ENCODE measurements around the gene ZNF385A. TPM values are rescaled to one million over a fixed set of nuclear protein-coding genes. Genes with fewer than 3 reads are reported as not detected.
A peak's percentile ranks its signal among the peaks of the same experiment; 100 is the strongest.

The ZNF385A gene
- total and polyA plus RNA-seq, 11 donors, result 3.6 to 22.7 (median 6.1) TPM

DNA sequence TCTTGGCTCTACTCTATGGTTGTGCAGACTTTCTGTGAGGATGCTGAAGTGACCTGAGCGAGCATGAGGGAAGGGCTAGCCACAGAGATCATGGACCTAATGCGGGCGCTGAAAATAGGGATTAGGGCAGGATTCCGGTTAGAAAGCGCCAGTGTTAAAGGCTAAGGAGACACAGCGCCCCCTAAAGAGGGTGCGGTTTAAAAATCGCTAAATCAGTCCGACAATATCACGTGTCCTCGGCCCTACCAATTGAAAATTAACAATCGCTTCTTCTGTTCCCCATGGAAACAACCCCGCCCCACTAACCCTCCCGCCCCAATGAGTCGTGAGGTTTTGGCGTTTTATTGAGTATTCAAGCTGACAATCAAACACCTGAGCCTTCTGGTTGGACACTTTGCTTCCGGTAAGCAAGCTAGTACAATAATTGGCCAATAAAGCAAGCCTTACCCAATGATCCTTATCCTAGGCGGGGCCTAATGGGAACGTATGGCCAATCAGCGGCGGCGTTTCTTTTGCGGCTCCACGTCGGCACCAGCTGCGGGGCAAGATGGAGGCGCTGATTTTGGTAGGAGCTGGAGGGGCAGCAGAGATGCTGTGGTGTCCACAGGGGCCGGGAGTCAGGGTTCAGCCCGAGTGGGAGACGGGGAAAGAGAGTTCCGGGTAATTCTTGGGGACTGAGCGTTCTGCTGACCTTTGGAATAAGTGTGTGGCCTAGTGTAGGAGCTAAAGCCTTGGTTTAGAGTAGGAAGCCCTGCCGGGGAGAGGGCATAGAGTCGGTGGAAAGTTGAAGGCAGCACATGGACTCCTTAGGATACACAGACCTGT, 59.7 kb downstream of the ZNF385A start, which contains the start of gene COPZ1:
Gene COPZ1, plus strand, starts transcription at position 515 of the 825 bp plus-strand sequence. Its CDS starts 33 bp downstream, at position 548.
- 1% methylated on average over 34 of the region's 34 CpGs for WGBS, 4 donors
- H3K4me3 ChIP-seq, result peak within 1 kb of the TSS; percentile 51 to 85 (median 75)
- DNase-seq (peak; percentile 94 to 95 (median 95)), ATAC-seq (peak; percentile 98 to 99 (median 98))
- TF ChIP-seq, protein P1, sequence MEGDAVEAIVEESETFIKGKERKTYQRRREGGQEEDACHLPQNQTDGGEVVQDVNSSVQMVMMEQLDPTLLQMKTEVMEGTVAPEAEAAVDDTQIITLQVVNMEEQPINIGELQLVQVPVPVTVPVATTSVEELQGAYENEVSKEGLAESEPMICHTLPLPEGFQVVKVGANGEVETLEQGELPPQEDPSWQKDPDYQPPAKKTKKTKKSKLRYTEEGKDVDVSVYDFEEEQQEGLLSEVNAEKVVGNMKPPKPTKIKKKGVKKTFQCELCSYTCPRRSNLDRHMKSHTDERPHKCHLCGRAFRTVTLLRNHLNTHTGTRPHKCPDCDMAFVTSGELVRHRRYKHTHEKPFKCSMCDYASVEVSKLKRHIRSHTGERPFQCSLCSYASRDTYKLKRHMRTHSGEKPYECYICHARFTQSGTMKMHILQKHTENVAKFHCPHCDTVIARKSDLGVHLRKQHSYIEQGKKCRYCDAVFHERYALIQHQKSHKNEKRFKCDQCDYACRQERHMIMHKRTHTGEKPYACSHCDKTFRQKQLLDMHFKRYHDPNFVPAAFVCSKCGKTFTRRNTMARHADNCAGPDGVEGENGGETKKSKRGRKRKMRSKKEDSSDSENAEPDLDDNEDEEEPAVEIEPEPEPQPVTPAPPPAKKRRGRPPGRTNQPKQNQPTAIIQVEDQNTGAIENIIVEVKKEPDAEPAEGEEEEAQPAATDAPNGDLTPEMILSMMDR (IDR thresholded peaks at IDR 0.05), result peak; percentile 58 to 88 (median 82)
- TF ChIP-seq POLR2A (IDR thresholded peaks at IDR 0.05), result peak in 1 of 2 donors; percentile 50
- no peaks in the 10 kb centered on the region for H3K9me3 ChIP-seq
- peak within 1 kb of the TSS; percentile 50 to 88 (median 83) for H3K27ac ChIP-seq
- intact Hi-C loops (cut with DNase I), result loop anchor here in 6 of 10 donors (1.0 to 10.0 kb wide), 11 partner anchors 34 to 105 kb away; partner anchors contain the start of genes CBX5 (in 2 of the 6) and HNRNPA1 (in 2 of the 6)
- H3K27me3 ChIP-seq, result no peaks in the 10 kb centered on the region
- peaks cover 0 to 16% (median under 1%) of the 10 kb centered on the region in 9 donors for H3K36me3 ChIP-seq
- H3K4me1 ChIP-seq, result peaks cover 0 to 47% (median 30%) of the 10 kb centered on the region in 12 donors

DNA sequence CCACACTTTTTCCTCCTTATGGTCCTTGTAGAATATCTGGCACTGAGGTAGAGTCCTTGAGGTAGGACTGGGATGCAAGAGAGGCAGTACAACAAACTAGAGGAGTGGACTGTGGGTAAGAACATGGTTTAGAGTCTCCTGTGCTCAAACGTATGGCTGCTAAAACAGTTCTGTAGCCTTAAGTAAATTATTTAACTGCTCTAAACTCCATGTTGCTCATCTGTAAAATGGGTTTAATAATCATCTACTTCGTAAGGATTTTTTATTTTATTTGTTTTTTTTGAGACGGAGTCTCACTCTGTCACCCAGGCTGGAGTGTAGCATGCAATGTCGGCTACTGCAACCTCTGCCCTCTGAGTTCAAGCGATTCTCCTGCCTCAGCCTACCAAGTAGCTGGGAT, 63.2 kb downstream of the ZNF385A start:
- no peak overlapping the region for H3K4me3 ChIP-seq
- intact Hi-C loops (cut with DNase I), result loop anchor here in 3 of 10 donors (5.0 to 10.0 kb wide), 2 partner anchors 67 to 99 kb away; no protein-coding TSS in a partner anchor
- H3K36me3 ChIP-seq, result no peaks in the 10 kb centered on the region
- no peak overlapping the region for H3K27ac ChIP-seq
- WGBS, 4 donors, result 89 to 92% (median 90%) methylated on average over 5 of the region's 5 CpGs
- DNase-seq, result no peak
- no peaks in the 10 kb centered on the region for H3K9me3 ChIP-seq
- H3K4me1 ChIP-seq, result peaks cover 0 to 14% (median 8%) of the 10 kb centered on the region in 12 donors
- no peaks in the 10 kb centered on the region for H3K27me3 ChIP-seq
- no peak for TF ChIP-seq POLR2A (IDR thresholded peaks at IDR 0.05)
- TF ChIP-seq, protein P1 (IDR thresholded peaks at IDR 0.05), result no peak
- ATAC-seq, result no peak

MicroRNAs within 50 kb of the gene (microRNA counts, 767-probe panel; counts per million panel counts)
- microRNA hsa-miR-148b-3p, result 4,126 to 4,286 counts per million in 2 donors

Small RNA genes lying within 50 kb of the gene (microRNA-seq; reads per million reads assigned to microRNA genes)
- gene MIR148B, result 112 to 365 (median 179) reads per million in 4 donors

Other genes starting within 250 kb of the ZNF385A start
- 10 to 100 TPM; 10.5 to 18.9 (median 15.7) TPM for gene SMUG1, start 195.7 kb downstream of the ZNF385A start, total RNA-seq
- 10 to 100 TPM; 13.3 to 21.9 TPM for gene SMUG1, start 195.7 kb downstream of the ZNF385A start, polyA plus RNA-seq
- gene CBX5, start 104.6 kb downstream of the ZNF385A start, total RNA-seq, result 10 to 100 TPM; 22.3 to 59.5 (median 49.4) TPM
- 10 to 100 TPM; 18.4 to 32.1 TPM for gene CBX5, start 104.6 kb downstream of the ZNF385A start, polyA plus RNA-seq
- 100 to 1,000 TPM; 129 to 565 (median 396) TPM for gene HNRNPA1, start 104.0 kb downstream of the ZNF385A start, total RNA-seq
- 100 to 1,000 TPM; 315 to 735 TPM for gene HNRNPA1, start 104.0 kb downstream of the ZNF385A start, polyA plus RNA-seq
- gene NFE2, start 83.7 kb downstream of the ZNF385A start, total RNA-seq, result 1 to 10 TPM in 2 of 9 donors, under 1 TPM in 5, not detected in 2; 0.21 to 1.7 (median 0.63) TPM
- gene NFE2, start 83.7 kb downstream of the ZNF385A start, polyA plus RNA-seq, result under 1 TPM; 0.38 to 0.51 TPM
- gene COPZ1, start 59.6 kb downstream of the ZNF385A start, total RNA-seq, result 100 to 1,000 TPM; 112 to 146 (median 125) TPM
- 100 to 1,000 TPM in 1 of 2 donors, 10 to 100 TPM in 1; 77.3 to 142 TPM for gene COPZ1, start 59.6 kb downstream of the ZNF385A start, polyA plus RNA-seq
- 1 to 10 TPM in 2 of 9 donors, under 1 TPM in 2, not detected in 5; 0.21 to 4.4 (median 0.94) TPM for gene GPR84, start 20.2 kb downstream of the ZNF385A start, total RNA-seq
- gene GPR84, start 20.2 kb downstream of the ZNF385A start, polyA plus RNA-seq, result under 1 TPM in 1 of 2 donors, not detected in 1; 0.37 TPM
- 100 to 1,000 TPM in 2 of 9 donors, 10 to 100 TPM in 7; 41.6 to 128 (median 55.0) TPM for gene ITGA5, start 34.5 kb upstream of the ZNF385A start, total RNA-seq
- gene ITGA5, start 34.5 kb upstream of the ZNF385A start, polyA plus RNA-seq, result 100 to 1,000 TPM in 1 of 2 donors, 10 to 100 TPM in 1; 33.2 to 301 TPM
- gene GTSF1, start 88.9 kb upstream of the ZNF385A start, total RNA-seq, result 1 to 10 TPM in 1 of 9 donors, not detected in 8; 1.2 TPM
- gene GTSF1, start 88.9 kb upstream of the ZNF385A start, polyA plus RNA-seq, result under 1 TPM in 1 of 2 donors, not detected in 1; 0.39 TPM
- gene NCKAP1L, start 113.0 kb upstream of the ZNF385A start, total RNA-seq, result 10 to 100 TPM in 2 of 9 donors, 1 to 10 TPM in 7; 2.4 to 66.3 (median 5.4) TPM
- gene NCKAP1L, start 113.0 kb upstream of the ZNF385A start, polyA plus RNA-seq, result 1 to 10 TPM in 1 of 2 donors, under 1 TPM in 1; 0.88 to 2.1 TPM
- gene PDE1B, start 164.9 kb upstream of the ZNF385A start, total RNA-seq, result 1 to 10 TPM; 1.4 to 8.8 (median 3.5) TPM
- 1 to 10 TPM; 2.3 to 5.2 TPM for gene PDE1B, start 164.9 kb upstream of the ZNF385A start, polyA plus RNA-seq
- 100 to 1,000 TPM in 2 of 9 donors, 10 to 100 TPM in 7; 46.7 to 162 (median 60.9) TPM for gene PPP1R1A, start 203.9 kb upstream of the ZNF385A start, total RNA-seq
- gene PPP1R1A, start 203.9 kb upstream of the ZNF385A start, polyA plus RNA-seq, result 100 to 1,000 TPM in 1 of 2 donors, 10 to 100 TPM in 1; 25.5 to 181 TPM

Measured in heart left ventricle (tissue), 16 donors.